HEK293 (cell line): ENCODE data around the gene VSIR.
A peak's percentile ranks its signal among the peaks of the same experiment; 100 is the strongest.

ENCODE experiments used
- CTCF ChIA-PET: fragments of 350-600 bp; formaldehyde crosslinking; extraction: SDS; loops from one replicate; lab custom pipeline; 2021; ENCODE audit warnings: antibody characterized with exemption; lab: Yijun Ruan, JAX
- POLR2A ChIA-PET: fragments of 300-600 bp; formaldehyde crosslinking; extraction: SDS; loops from one replicate; lab custom pipeline; 2020; ENCODE audit warnings: antibody characterized with exemption, inconsistent platforms; lab: Yijun Ruan, JAX
- H3K27ac ChIP-seq: fragments of 200-500 bp; sonication (Bioruptor generic); 2 replicates; pipeline ENCODE4 v1.5.1; 2014; ENCODE audit warnings: low read depth, low read length, control low read depth, inconsistent platforms; ENCODE audit errors: extremely low read depth
- H3K36me3 ChIP-seq, 2 experiments: fragments of 200-500 bp in 1 of 2; sonication (Bioruptor generic) in 1 of 2; 1 replicate in 1 of 2; 2 replicates in 1 of 2; pipeline ENCODE4 v1.5.1; 2014 to 2017; ENCODE audit warnings: inconsistent platforms in 2 of 2, low read length in 2 of 2; ENCODE audit not compliant: control insufficient read depth in 2 of 2, insufficient read depth in 1 of 2
- H3K4me1 ChIP-seq: fragments of 200-500 bp; sonication (Bioruptor generic); 2 replicates; pipeline ENCODE4 v1.5.1; 2014; ENCODE audit warnings: mild to moderate bottlenecking, low read length, inconsistent platforms; ENCODE audit not compliant: control insufficient read depth, insufficient read depth
- H3K4me3 ChIP-seq: 2 replicates; pipeline ENCODE4 v1.5.1; 2011; ENCODE audit warnings: low read depth, mild to moderate bottlenecking, control low read depth, low read length, moderate library complexity
- H3K9me3 ChIP-seq: fragments of 200-500 bp; sonication (Bioruptor generic); 2 replicates; pipeline ENCODE4 v1.5.1; 2014; ENCODE audit warnings: low read depth, low read length, inconsistent platforms; ENCODE audit not compliant: control insufficient read depth, insufficient read depth
- ATF2 ChIP-seq: fragments of 450-650 bp; formaldehyde crosslinking; IDR thresholded peaks from 2 replicates; pipeline ENCODE4 v1.5.1; 2016; ENCODE audit warnings: missing biosample characterization, missing genetic modification characterization, low read depth
- CTCF ChIP-seq: fragments of 450-650 bp; formaldehyde crosslinking; IDR thresholded peaks from 2 replicates; pipeline ENCODE4 v1.5.1; 2016; ENCODE audit warnings: missing biosample characterization, missing genetic modification characterization
- HIC1 ChIP-seq: fragments of 450-650 bp; formaldehyde crosslinking; IDR thresholded peaks from 2 replicates; pipeline ENCODE4 v1.5.1; 2016; ENCODE audit warnings: missing biosample characterization, missing genetic modification characterization
- KLF1 ChIP-seq: fragments of 450-650 bp; formaldehyde crosslinking; IDR thresholded peaks from 2 replicates; pipeline ENCODE4 v1.5.1; 2016; ENCODE audit warnings: missing biosample characterization, missing genetic modification characterization
- SALL2 ChIP-seq: fragments of 450-650 bp; formaldehyde crosslinking; IDR thresholded peaks from 2 replicates; pipeline ENCODE4 v1.5.0; 2017; ENCODE audit warnings: missing biosample characterization, mild to moderate bottlenecking, missing genetic modification characterization, borderline replicate concordance
- SP3 ChIP-seq: fragments of 450-650 bp; formaldehyde crosslinking; IDR thresholded peaks from 2 replicates; pipeline ENCODE4 v1.5.1; 2016; ENCODE audit warnings: missing biosample characterization, missing genetic modification characterization
- WT1 ChIP-seq: fragments of 450-650 bp; formaldehyde crosslinking; IDR thresholded peaks from 2 replicates; pipeline ENCODE4 v1.5.1; 2016; ENCODE audit warnings: missing biosample characterization, missing genetic modification characterization
- ZFHX2 ChIP-seq: fragments of 450-650 bp; formaldehyde crosslinking; conservative IDR thresholded peaks from 2 replicates; pipeline ENCODE4 v1.5.1; 2016; ENCODE audit warnings: missing biosample characterization, missing genetic modification characterization
- ZFP37 ChIP-seq: fragments of 450-650 bp; formaldehyde crosslinking; IDR thresholded peaks from 2 replicates; pipeline ENCODE4 v1.5.1; 2016; ENCODE audit warnings: missing biosample characterization, missing genetic modification characterization
- ZNF114 ChIP-seq: fragments of 450-650 bp; formaldehyde crosslinking; IDR thresholded peaks from 2 replicates; pipeline ENCODE4 v1.5.0; 2017; ENCODE audit warnings: missing biosample characterization, missing genetic modification characterization
- ZNF121 ChIP-seq: fragments of 450-650 bp; formaldehyde crosslinking; IDR thresholded peaks from 2 replicates; pipeline ENCODE4 v1.5.1; 2016; ENCODE audit warnings: missing biosample characterization, missing genetic modification characterization
- ZNF140 ChIP-seq: fragments of 450-650 bp; formaldehyde crosslinking; IDR thresholded peaks from 2 replicates; pipeline ENCODE4 v1.5.1; 2016; ENCODE audit warnings: missing biosample characterization, missing genetic modification characterization
- ZNF239 ChIP-seq: fragments of 450-650 bp; formaldehyde crosslinking; IDR thresholded peaks from 2 replicates; pipeline ENCODE4 v1.5.1; 2016; ENCODE audit warnings: missing biosample characterization, missing genetic modification characterization
- ZNF426 ChIP-seq: fragments of 450-650 bp; formaldehyde crosslinking; IDR thresholded peaks from 2 replicates; pipeline ENCODE4 v1.5.1; 2017; ENCODE audit warnings: missing biosample characterization, missing genetic modification characterization, mild to moderate bottlenecking, inconsistent platforms, moderate library complexity
- ZNF501 ChIP-seq: fragments of 450-650 bp; formaldehyde crosslinking; IDR thresholded peaks from 2 replicates; pipeline ENCODE4 v1.5.1; 2016; ENCODE audit warnings: missing biosample characterization, missing genetic modification characterization
- ZNF510 ChIP-seq: fragments of 450-650 bp; formaldehyde crosslinking; IDR thresholded peaks from 2 replicates; pipeline ENCODE4 v1.5.1; 2018; ENCODE audit warnings: mild to moderate bottlenecking, missing genetic modification characterization, missing biosample characterization; ENCODE audit not compliant: insufficient replicate concordance
- ZNF521 ChIP-seq: fragments of 450-650 bp; formaldehyde crosslinking; IDR thresholded peaks from 2 replicates; pipeline ENCODE4 v1.5.1; 2017; ENCODE audit warnings: missing biosample characterization, mild to moderate bottlenecking, missing genetic modification characterization
- ZNF544 ChIP-seq: fragments of 450-650 bp; formaldehyde crosslinking; IDR thresholded peaks from 2 replicates; pipeline ENCODE4 v1.5.0; 2017; ENCODE audit warnings: missing biosample characterization, missing genetic modification characterization
- ZNF561 ChIP-seq: fragments of 450-650 bp; IDR thresholded peaks from 2 replicates; pipeline ENCODE4 v1.5.1; 2018; ENCODE audit warnings: missing biosample characterization, missing genetic modification characterization, borderline replicate concordance
- ZNF596 ChIP-seq: fragments of 450-650 bp; IDR thresholded peaks from 2 replicates; pipeline ENCODE4 v1.5.0; 2018; ENCODE audit warnings: missing biosample characterization, mild to moderate bottlenecking, missing genetic modification characterization, moderate library complexity
- ZNF610 ChIP-seq: fragments of 450-650 bp; formaldehyde crosslinking; IDR thresholded peaks from 2 replicates; pipeline ENCODE4 v1.5.1; 2016; ENCODE audit warnings: missing biosample characterization, missing genetic modification characterization, borderline replicate concordance
- ZNF629 ChIP-seq: fragments of 450-650 bp; formaldehyde crosslinking; IDR thresholded peaks from 2 replicates; pipeline ENCODE4 v1.5.1; 2017; ENCODE audit warnings: missing biosample characterization, missing genetic modification characterization
- ZNF677 ChIP-seq: fragments of 450-650 bp; IDR thresholded peaks from 2 replicates; pipeline ENCODE4 v1.5.0; 2018; ENCODE audit warnings: missing biosample characterization, mild to moderate bottlenecking, missing genetic modification characterization, moderate library complexity
- ZNF768 ChIP-seq: fragments of 450-650 bp; formaldehyde crosslinking; IDR thresholded peaks from 2 replicates; pipeline ENCODE4 v1.5.1; 2018; ENCODE audit warnings: missing biosample characterization, mild to moderate bottlenecking, missing genetic modification characterization
- ZSCAN23 ChIP-seq: fragments of 450-650 bp; formaldehyde crosslinking; IDR thresholded peaks from 2 replicates; pipeline ENCODE4 v1.5.1; 2016; ENCODE audit warnings: missing biosample characterization, missing genetic modification characterization
- TF ChIP-seq, protein P1 (sequence below): fragments of 450-650 bp; formaldehyde crosslinking; IDR thresholded peaks from 2 replicates; pipeline ENCODE4 v1.5.1; 2016; ENCODE audit warnings: missing biosample characterization, missing genetic modification characterization

The VSIR gene

GRCh38 chr10:71762324-71762723 lies 11.0 kb downstream of the VSIR start:
- H3K27ac ChIP-seq, result no peak overlapping the region
- no peaks in the 10 kb centered on the region for H3K4me1 ChIP-seq
- ChIA-PET POLR2A (no interaction called here), CTCF (interaction anchor here (0.5 to 0.7 kb wide), 4 partner anchors 69 to 526 kb away, joined by 3 to 6 read pairs (median 3); no protein-coding TSS in a partner anchor)
- H3K36me3 ChIP-seq, result no peaks in the 10 kb centered on the region
- no peaks in the 10 kb centered on the region for H3K9me3 ChIP-seq
- TF ChIP-seq ZNF121 (tag by site-specific recombination) (no peak), ZNF544 (no peak), ZFP37 (tag by site-specific recombination) (no peak), KLF1 (tag by site-specific recombination) (no peak), ZNF140 (no peak), ZNF768 (tag by site-specific recombination) (no peak), SALL2 (tag by site-specific recombination) (no peak), ZNF426 (tag by site-specific recombination) (no peak), ZNF501 (no peak), ZNF561 (no peak), ZNF610 (tag by site-specific recombination) (no peak), ZSCAN23 (tag by site-specific recombination) (no peak), ZNF677 (no peak), ZNF521 (tag by site-specific recombination) (no peak), SP3 (tag by site-specific recombination) (no peak), ZNF596 (no peak)
- TF ChIP-seq, protein P1, sequence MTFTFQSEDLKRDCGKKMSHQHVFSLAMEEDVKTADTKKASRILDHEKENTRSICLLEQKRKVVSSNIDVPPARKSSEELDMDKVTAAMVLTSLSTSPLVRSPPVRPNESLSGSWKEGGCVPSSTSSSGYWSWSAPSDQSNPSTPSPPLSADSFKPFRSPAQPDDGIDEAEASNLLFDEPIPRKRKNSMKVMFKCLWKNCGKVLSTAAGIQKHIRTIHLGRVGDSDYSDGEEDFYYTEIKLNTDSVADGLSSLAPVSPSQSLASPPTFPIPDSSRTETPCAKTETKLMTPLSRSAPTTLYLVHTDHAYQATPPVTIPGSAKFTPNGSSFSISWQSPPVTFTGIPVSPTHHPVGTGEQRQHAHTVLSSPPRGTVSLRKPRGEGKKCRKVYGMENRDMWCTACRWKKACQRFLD, result no peak
- H3K4me3 ChIP-seq, result no peak overlapping the region

DNA sequence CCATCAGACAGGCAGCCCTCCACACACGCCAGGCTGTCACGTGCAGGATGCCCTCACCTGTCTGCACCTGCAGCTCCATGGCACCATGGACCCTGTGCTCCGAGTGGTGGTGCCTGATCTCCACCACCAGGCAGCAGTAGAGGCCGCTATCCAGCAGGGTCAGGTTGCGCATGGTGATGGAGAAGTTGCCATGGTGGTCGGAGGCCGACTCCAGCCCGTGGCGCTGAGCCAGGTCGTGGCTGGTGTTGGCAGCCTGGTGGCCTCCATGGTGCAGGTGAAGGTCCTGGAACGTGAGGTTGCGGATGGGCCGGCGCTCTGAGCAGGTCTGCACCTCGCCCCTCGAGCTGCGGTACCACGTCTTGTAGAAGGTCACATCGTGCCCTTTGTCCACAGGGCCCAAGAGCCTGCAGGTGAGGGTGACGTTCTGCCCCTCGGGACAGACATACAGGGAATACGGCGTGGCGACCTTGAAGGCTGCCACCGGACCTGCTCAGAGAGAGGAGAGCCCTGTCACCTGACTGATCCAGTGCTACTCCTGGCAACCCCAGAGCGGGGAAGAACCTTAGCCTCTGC lies 11.7 kb downstream of the VSIR start:
- ChIA-PET CTCF (interaction anchor here (0.5 to 0.6 kb wide), 3 partner anchors 69 to 376 kb away, joined by 3 to 6 read pairs (median 3); no protein-coding TSS in a partner anchor), POLR2A (interaction anchor here (0.5 kb wide), 1 partner anchor 863 kb away, joined by 3 read pairs; no protein-coding TSS in a partner anchor)
- H3K36me3 ChIP-seq, result no peaks in the 10 kb centered on the region
- TF ChIP-seq ZNF239 (tag by site-specific recombination) (peak; percentile 89), CTCF (tag by site-specific recombination) (0 out of 2 replicates have a peak, but pooled peaks have one; percentile 10), WT1 (tag by site-specific recombination) (no peak)
- H3K4me3 ChIP-seq, result no peak overlapping the region
- no peak overlapping the region for H3K27ac ChIP-seq
- H3K4me1 ChIP-seq, result no peaks in the 10 kb centered on the region
- no peaks in the 10 kb centered on the region for H3K9me3 ChIP-seq

GRCh38 chr10:71761105-71761511 lies 12.2 kb downstream of the VSIR start:
- CTCF ChIA-PET, result no interaction called here
- TF ChIP-seq ZNF629 (tag by site-specific recombination) (peak; percentile 36; the same call in 1 of the 2 replicates), HIC1 (tag by site-specific recombination) (peak; percentile 56; the same call in 1 of the 2 replicates), ZNF510 (no peak), ZFHX2 (tag by site-specific recombination) (peak; percentile 18; the same call in 1 of the 2 replicates), ZNF114 (tag by site-specific recombination) (no peak), ATF2 (tag by site-specific recombination) (peak; percentile 48; the same call in 1 of the 2 replicates)
- no peaks in the 10 kb centered on the region for H3K36me3 ChIP-seq
- no peaks in the 10 kb centered on the region for H3K9me3 ChIP-seq
- POLR2A ChIA-PET, result interaction anchor here (0.5 kb wide), 1 partner anchor 863 kb away, joined by 3 read pairs; no protein-coding TSS in a partner anchor
- H3K4me3 ChIP-seq, result no peak overlapping the region
- H3K4me1 ChIP-seq, result no peaks in the 10 kb centered on the region
- H3K27ac ChIP-seq, result no peak overlapping the region
